LNCaP clone FGC (cell line): ENCODE measurements around the gene CD36.

Source experiments
- DNase-seq: peaks from one replicate; pipeline ENCODE4 v3.0.0-alpha.2; 2011; ENCODE audit warnings: low read depth
- H3K4me3 ChIP-seq: 2 replicates; pipeline ENCODE4 v1.5.1; 2011; ENCODE audit warnings: mild to moderate bottlenecking, low read depth, low read length, control low read depth
- TF ChIP-seq, protein P1 (sequence below): IDR thresholded peaks from 2 replicates; pipeline ENCODE4 v1.5.1; 2012; ENCODE audit warnings: mild to moderate bottlenecking; ENCODE audit not compliant: control insufficient read depth, insufficient read depth; ENCODE audit errors: extremely low read depth

Gene CD36

DNA sequence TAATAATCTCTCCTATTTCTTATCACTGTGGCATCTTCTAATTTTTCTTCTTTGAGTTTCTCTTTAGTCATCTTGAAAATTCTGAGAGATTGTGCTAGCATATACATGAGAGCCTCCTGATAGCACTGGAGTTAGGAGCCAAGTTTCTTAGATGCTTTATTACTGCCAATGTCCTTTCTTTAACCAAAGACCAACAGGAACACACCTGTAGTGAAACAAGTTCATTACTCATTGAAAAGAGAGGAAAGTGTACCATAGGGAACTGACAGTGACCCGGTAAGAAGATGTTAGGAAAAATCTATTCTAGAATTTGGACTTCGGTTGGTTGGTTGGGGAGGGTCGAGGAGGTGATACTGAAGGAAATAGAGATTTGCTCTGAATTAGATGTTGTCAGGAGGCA lies 27.1 kb upstream of the CD36 start:
- DNase-seq: no peak
- no peak overlapping the region for H3K4me3 ChIP-seq
- TF ChIP-seq, protein P1, sequence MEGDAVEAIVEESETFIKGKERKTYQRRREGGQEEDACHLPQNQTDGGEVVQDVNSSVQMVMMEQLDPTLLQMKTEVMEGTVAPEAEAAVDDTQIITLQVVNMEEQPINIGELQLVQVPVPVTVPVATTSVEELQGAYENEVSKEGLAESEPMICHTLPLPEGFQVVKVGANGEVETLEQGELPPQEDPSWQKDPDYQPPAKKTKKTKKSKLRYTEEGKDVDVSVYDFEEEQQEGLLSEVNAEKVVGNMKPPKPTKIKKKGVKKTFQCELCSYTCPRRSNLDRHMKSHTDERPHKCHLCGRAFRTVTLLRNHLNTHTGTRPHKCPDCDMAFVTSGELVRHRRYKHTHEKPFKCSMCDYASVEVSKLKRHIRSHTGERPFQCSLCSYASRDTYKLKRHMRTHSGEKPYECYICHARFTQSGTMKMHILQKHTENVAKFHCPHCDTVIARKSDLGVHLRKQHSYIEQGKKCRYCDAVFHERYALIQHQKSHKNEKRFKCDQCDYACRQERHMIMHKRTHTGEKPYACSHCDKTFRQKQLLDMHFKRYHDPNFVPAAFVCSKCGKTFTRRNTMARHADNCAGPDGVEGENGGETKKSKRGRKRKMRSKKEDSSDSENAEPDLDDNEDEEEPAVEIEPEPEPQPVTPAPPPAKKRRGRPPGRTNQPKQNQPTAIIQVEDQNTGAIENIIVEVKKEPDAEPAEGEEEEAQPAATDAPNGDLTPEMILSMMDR: no peak

DNA sequence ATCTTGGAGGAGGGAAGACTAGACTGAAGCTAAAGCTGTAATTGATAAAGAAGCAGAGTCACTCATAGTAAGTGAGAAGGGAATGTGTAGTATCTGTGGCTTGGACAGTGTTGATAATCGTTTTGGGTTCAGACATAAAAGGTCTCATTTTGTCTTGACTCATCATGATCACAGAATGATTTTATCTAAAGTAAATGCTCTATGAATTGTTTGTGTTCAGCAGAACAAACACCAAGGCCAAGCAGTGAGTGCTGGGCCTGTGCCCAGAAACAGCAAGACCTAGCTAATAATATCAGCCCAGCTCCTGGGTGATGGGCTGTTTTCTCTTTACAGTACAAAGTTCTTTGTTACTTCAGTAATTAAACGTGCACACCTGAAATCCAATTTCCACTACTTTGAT lies 26.7 kb upstream of the CD36 start:
- peak; percentile 96 for DNase-seq
- no peak overlapping the region for H3K4me3 ChIP-seq
- TF ChIP-seq, protein P1: no peak

DNA sequence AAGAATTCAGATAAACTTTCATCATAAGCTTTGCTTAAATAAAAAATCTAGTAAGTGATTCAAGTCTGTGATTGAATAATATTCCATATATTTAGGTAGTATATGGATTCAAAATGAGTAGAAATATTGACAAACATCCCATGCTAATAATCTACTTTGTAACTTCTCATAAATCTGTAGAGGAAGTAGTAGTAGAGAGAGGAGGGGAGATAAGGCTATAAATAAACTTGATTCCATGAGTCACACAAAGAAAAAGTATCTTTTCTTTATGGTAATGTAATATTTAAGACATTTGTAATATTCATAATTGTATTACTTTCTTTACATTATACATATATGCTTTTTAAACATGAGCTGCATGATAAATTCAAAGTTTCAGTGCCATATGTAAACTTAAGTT lies 25.6 kb upstream of the CD36 start:
- no peak for DNase-seq
- TF ChIP-seq, protein P1: no peak
- no peak overlapping the region for H3K4me3 ChIP-seq

DNA sequence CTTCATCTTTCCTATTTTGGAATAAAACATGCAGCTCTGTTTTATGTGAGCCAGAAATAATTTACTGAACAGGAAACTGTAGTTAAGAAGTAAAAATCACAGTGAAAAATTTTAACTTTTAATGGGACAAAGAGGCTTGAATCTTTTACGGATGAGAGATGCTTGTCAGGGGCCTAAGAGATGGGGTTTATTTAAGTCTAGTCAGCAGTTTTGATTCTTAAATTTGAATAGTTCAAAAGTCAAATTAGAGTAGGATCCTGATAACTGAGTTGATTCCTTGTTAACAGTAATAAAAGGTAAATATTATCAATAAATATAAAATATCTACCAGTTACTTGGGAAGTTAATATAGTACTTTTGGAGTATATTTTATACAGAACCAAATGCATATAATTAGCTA lies 24.9 kb upstream of the CD36 start:
- H3K4me3 ChIP-seq: no peak overlapping the region
- no peak for DNase-seq
- TF ChIP-seq, protein P1: no peak

DNA sequence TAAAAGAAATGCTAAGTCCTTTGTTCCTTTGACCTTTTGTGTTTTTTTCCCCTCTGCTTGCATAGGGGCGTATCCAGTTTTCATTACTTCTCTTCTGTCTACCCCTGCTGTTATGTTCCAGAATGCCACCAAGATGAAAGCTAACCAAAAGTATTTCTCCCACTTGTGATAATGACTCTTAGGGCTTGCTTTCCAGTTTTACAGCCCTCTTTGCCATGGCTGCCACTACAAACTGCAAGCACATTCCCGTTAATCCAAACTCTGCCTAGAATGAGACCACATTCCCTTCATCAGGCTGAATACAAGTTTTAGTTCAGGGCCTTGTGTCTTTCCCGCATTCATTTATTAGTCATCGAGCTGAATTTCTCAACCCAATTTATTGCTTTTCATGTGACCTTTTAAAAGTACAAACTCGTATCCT lies 23.6 kb upstream of the CD36 start:
- DNase-seq: no peak
- TF ChIP-seq, protein P1: no peak
- H3K4me3 ChIP-seq: no peak overlapping the region

DNA sequence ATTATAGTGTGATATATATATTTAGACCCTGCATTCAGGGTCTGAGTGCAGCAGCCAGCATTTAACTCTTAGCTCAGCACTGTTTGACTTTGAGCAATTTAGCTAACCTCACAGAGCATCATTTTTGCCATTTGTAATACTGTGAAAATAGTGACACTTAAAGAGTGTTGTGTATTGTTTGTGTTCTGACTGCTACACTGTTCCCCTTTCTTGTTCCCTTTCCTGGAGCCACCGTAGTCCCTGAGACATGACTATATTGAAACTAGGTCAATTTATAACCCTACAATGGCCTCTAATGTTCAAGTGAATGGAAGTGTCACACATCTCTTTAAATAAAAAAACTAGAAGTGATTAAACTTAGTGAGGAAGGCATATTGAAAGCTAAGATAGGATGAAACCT lies 20.3 kb upstream of the CD36 start:
- no peak for DNase-seq
- no peak overlapping the region for H3K4me3 ChIP-seq
- TF ChIP-seq, protein P1: no peak

DNA sequence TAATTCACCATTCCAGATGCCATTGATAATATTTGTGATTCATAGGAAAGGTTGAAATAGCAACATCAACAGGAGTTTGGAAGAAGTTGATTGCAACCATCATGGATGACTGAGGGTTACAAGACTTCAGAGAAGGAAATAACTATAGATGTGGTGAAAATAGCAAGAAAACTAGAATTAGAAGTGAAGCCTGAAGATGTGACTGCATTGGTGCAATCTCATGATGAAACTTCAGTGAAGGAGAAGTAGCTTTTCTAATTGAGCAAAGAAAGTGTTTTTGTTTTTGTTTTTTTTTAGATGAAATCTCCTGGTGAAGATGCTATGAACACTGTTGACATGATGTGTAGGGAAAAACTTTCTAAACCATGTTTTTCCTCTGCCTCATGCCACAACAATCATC lies 18.7 kb upstream of the CD36 start:
- DNase-seq: no peak
- TF ChIP-seq, protein P1: no peak
- no peak overlapping the region for H3K4me3 ChIP-seq
